ENCODE measurements around the gene CCL2.

CCL2 gene

DNA sequence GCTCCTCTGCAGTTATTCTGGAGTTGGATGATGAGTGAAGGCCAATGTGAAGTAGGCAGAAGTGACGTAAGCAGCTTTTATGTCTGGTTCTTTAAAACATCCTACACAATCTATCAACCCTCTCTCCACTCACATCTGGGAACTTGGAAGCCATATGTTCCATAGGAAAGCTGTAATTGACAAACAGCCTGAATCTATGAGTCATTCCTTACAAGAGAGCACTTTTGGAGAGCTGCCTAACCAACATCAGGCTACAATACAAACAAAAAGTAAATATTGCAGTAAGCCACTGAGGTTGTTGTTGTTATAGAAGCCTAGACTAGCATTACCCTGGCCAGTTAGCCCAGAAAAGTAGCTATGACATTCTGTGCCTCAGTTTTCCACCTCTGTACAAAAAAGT lies 20.8 kb downstream of the CCL2 start:
- DNase-seq: no peak

DNA sequence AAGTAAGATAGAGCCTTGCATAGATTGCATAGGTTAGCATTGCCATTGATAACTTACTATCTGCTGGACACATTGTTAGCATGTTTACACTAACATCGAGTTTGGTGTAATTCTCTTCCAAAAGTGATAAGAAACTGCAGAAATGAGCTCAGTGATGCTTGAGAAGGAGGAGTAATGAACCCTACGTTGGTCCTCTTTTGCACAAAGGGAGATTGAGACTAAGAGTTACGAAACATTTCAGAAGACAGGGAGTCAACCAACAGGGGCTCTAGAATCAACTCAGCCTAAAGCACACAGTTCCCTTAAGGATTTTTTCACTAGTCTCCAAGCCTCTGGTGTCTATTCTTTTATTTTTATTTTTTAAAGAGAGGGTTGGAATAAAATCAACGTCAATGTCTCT lies 21.7 kb downstream of the CCL2 start:
- DNase-seq: no peak

GRCh38 chr17:34283571-34283970 lies 28.5 kb downstream of the CCL2 start:
- no peak for DNase-seq

GRCh38 chr17:34285286-34285792 lies 30.3 kb downstream of the CCL2 start, which contains the start of gene CCL11:
TSS of gene CCL11 (plus strand) at chr17:34285742. CDS start at chr17:34285809, 67 bp downstream.
- DNase-seq: no peak

- DNase-seq: no peak
These were observed 32.8 kb downstream of the CCL2 start for GRCh38 chr17:34287875-34288274.

DNA sequence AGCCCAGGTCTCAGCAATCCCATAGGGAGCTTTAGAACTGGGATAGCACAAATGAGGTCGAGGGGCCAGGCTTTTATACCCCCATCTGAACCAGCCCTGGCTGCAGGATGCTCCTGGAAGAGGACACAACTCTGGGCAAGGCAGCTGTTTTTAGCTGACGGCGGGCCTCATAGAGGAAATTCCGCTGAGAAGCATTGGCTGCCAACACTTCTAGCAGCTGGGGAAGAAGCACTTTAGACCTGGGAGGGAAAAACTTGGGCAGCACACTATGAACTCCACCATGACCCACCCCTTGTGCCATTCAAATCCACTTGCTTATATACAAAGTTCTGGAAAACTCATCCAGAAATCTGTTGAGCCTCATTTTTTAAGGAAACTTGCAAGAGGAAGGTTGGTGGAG lies 35.5 kb downstream of the CCL2 start:
- no peak for DNase-seq

DNA sequence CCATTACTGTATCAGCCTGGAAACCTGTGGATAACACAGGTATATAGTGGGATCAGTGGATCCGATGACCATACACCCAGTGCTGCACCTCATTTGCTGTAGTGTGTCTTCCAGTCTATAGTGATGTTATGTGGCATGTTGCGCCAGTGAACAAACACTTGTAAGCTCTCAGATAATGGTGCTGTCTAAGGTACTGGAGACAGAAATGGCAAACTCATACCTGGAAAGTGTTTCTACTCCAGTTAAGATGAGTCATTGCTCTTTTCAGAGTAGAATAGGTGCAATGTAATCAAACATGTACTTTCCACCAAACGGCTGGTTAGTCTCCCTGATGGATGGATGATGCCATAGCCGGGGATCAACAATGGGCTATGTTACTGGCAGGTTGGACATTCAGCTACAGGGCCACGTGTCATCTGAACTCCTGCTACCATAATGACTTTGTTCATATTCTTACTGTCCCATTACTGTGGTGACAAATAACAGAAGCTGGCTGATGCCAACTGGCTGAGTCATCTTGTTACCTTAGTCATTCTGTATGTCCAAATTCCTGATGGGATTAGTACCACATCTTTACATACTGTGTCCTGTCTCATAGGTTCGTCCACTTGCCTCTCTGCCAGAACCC lies 36.8 kb downstream of the CCL2 start:
- DNase-seq: no peak

- no peak for DNase-seq
These were observed 43.9 kb downstream of the CCL2 start for GRCh38 chr17:34299027-34299426.

GRCh38 chr17:34299956-34300577 lies 45.0 kb downstream of the CCL2 start:
- DNase-seq: no peak

- no peak for DNase-seq
These were observed 45.7 kb downstream of the CCL2 start for GRCh38 chr17:34300652-34301370.

- no peak for DNase-seq
These were observed 46.9 kb downstream of the CCL2 start for GRCh38 chr17:34301986-34302385.

GRCh38 chr17:34302636-34303035 lies 47.6 kb downstream of the CCL2 start:
- DNase-seq: no peak

DNA sequence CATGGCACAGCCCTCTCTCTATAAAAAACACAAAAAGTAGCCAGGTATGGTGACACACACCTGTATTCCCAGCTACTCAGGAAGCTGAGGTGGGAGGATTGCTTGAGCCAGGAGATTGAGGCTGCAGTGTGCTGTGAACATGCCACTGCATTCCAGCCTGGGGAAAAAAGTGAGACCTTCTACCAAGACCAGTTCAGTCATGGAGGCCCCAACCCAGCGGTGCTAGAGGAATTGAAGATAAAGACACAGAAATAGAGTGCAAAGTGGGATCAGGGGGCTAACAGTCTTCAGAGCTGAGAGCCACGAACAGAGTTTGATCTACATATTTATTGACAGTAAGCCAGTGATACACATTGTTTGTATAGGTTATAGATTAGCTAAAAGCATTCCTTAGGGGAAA lies 48.5 kb downstream of the CCL2 start:
- DNase-seq: no peak

GRCh38 chr17:34305061-34305460 lies 50.0 kb downstream of the CCL2 start:
- DNase-seq: no peak

GRCh38 chr17:34305606-34306005 lies 50.5 kb downstream of the CCL2 start:
- no peak for DNase-seq

GRCh38 chr17:34306466-34306865 lies 51.4 kb downstream of the CCL2 start:
- no peak for DNase-seq
